Smooth muscle cell (in vitro differentiated cells): ENCODE data around the gene ATP9A. TPM values are rescaled to one million over a fixed set of nuclear protein-coding genes. Genes with fewer than 3 reads are reported as not detected.
"Not testable (repeated sequence)": the region's sequence is repeated elsewhere in the genome, so short reads cannot be mapped to it uniquely, and the experiment has no call there.

Experiments
- DNase-seq: peaks from one replicate; lab custom pipeline; 2025; ENCODE audit not compliant: unreplicated experiment; lab: John Stamatoyannopoulos, UW
- H2AFZ ChIP-seq: fragments of 200-600 bp; sonication (generic); 2 replicates; pipeline ENCODE4 v1.6.0; 2016; ENCODE audit warnings: antibody characterized with exemption, low read depth, mild to moderate bottlenecking
- H3F3A ChIP-seq: fragments of 200-600 bp; sonication (generic); 2 replicates; pipeline ENCODE4 v1.6.0; 2017; ENCODE audit warnings: antibody characterized with exemption, low read depth
- H3K27ac ChIP-seq: fragments of 200-600 bp; sonication (generic); 2 replicates; pipeline ENCODE4 v1.5.1; 2016; ENCODE audit warnings: low read depth, mild to moderate bottlenecking
- H3K27me3 ChIP-seq: fragments of 200-600 bp; sonication (generic); 2 replicates; pipeline ENCODE4 v1.6.1; 2016; ENCODE audit warnings: low read depth, mild to moderate bottlenecking
- H3K36me3 ChIP-seq: fragments of 200-600 bp; sonication (generic); 2 replicates; pipeline ENCODE4 v1.5.1; 2016; ENCODE audit warnings: low read depth
- H3K4me1 ChIP-seq: fragments of 200-600 bp; sonication (generic); 2 replicates; pipeline ENCODE4 v1.5.1; 2016; ENCODE audit warnings: low read depth
- H3K4me2 ChIP-seq: fragments of 200-600 bp; sonication (generic); 2 replicates; pipeline ENCODE4 v1.6.0; 2016; ENCODE audit warnings: mild to moderate bottlenecking
- H3K4me3 ChIP-seq: fragments of 200-600 bp; sonication (generic); 2 replicates; pipeline ENCODE4 v1.5.1; 2016; ENCODE audit warnings: mild to moderate bottlenecking
- H3K79me2 ChIP-seq: fragments of 200-600 bp; sonication (generic); 2 replicates; pipeline ENCODE4 v1.6.0; 2016; ENCODE audit warnings: low read depth, mild to moderate bottlenecking
- H3K9ac ChIP-seq: fragments of 200-600 bp; sonication (generic); 2 replicates; pipeline ENCODE4 v1.6.0; 2016; ENCODE audit warnings: low read depth
- H3K9me3 ChIP-seq: fragments of 200-600 bp; sonication (generic); replicated peaks from 2 replicates; pipeline ENCODE4 v1.5.1; 2016; ENCODE audit warnings: low read depth
- H4K20me1 ChIP-seq: fragments of 200-600 bp; sonication (generic); 2 replicates; pipeline ENCODE4 v1.6.0; 2016; ENCODE audit warnings: low read depth
- CTCF ChIP-seq: fragments of 200-600 bp; sonication (generic); IDR thresholded peaks from 2 replicates; pipeline ENCODE4 v1.5.1; 2017; ENCODE audit warnings: borderline replicate concordance, mild to moderate bottlenecking, antibody characterized with exemption; ENCODE audit not compliant: insufficient read depth, poor library complexity, severe bottlenecking
- WGBS: methylation state at CpG from one replicate; pipeline ENCODE4 v1.1.7; 2016; ENCODE audit warnings: low lambda C conversion rate; 5-methylcytosine and 5-hydroxymethylcytosine counted together
- polyA plus RNA-seq: library from polyadenylated mRNA; unstranded; fragments of >200 nt; fragmentation: Nextera tagmentation; extraction: Ambion mirVana; gene quantifications from 2 replicates; pipeline ENCODE4 v1.2.1, GENCODE V29; 2016
- total RNA-seq: library from RNA; depleted of rRNA; stranded (reverse); fragments of >200 nt; gene quantifications from 2 replicates; pipeline ENCODE4 v1.2.3, GENCODE V29; 2014

Gene ATP9A
- total and polyA plus RNA-seq, 2 experiments from 2014 or later = 3.4 to 8.0 TPM

- peaks cover 6% of the 10 kb centered on the region for H4K20me1 ChIP-seq
- H2AFZ ChIP-seq = no peak overlapping the region
- H3K9ac ChIP-seq = no peak overlapping the region
- DNase-seq = no peak
- no peaks in the 10 kb centered on the region for H3K4me1 ChIP-seq
- TF ChIP-seq CTCF = no peak
- no peak overlapping the region for H3K27ac ChIP-seq
- no peaks in the 10 kb centered on the region for H3K36me3 ChIP-seq
- no peaks in the 10 kb centered on the region for H3K27me3 ChIP-seq
- H3K9me3 ChIP-seq = no peaks in the 10 kb centered on the region
- no peak overlapping the region for H3K4me2 ChIP-seq
- no peak overlapping the region for H3K4me3 ChIP-seq
- WGBS = 98% methylated on average over 5 of the region's 5 CpGs
- no peaks in the 10 kb centered on the region for H3F3A ChIP-seq
- H3K79me2 ChIP-seq = no peaks in the 10 kb centered on the region
Observed at GRCh38 chr20:51727872-51728271, 40.3 kb downstream of the ATP9A start.

GRCh38 chr20:51725584-51726176 is 42.5 kb downstream of the ATP9A start:
- no peak overlapping the region for H2AFZ ChIP-seq
- H4K20me1 ChIP-seq = no peaks in the 10 kb centered on the region
- H3K27ac ChIP-seq = no peak overlapping the region
- no peaks in the 10 kb centered on the region for H3K79me2 ChIP-seq
- no peak for TF ChIP-seq CTCF
- no peaks in the 10 kb centered on the region for H3K4me1 ChIP-seq
- H3K9ac ChIP-seq = no peak overlapping the region
- H3K4me2 ChIP-seq = no peak overlapping the region
- WGBS = 90% methylated on average over 13 of the region's 13 CpGs
- no peaks in the 10 kb centered on the region for H3K9me3 ChIP-seq
- H3K27me3 ChIP-seq = no peaks in the 10 kb centered on the region
- no peak for DNase-seq
- no peaks in the 10 kb centered on the region for H3F3A ChIP-seq
- H3K36me3 ChIP-seq = no peaks in the 10 kb centered on the region
- no peak overlapping the region for H3K4me3 ChIP-seq

GRCh38 chr20:51723026-51723425 is 45.2 kb downstream of the ATP9A start:
- not testable (repeated sequence) for H3K27ac ChIP-seq
- 89% methylated on average over 2 of the region's 2 CpGs for WGBS

GRCh38 chr20:51722246-51722645 is 45.9 kb downstream of the ATP9A start:
- not testable (repeated sequence) for H3K9me3 ChIP-seq, H3K27ac ChIP-seq, H2AFZ ChIP-seq, H3K36me3 ChIP-seq, DNase-seq, H3K27me3 ChIP-seq, H3K9ac ChIP-seq, H3K4me3 ChIP-seq, H3K4me2 ChIP-seq, H3K79me2 ChIP-seq, H3K4me1 ChIP-seq, H4K20me1 ChIP-seq, H3F3A ChIP-seq
- WGBS = 61% methylated on average over 4 of the region's 4 CpGs

More at GRCh38 chr20:51723026-51723425, 45.2 kb downstream of the ATP9A start:
- not testable (repeated sequence) for H3K27me3 ChIP-seq, H3K4me2 ChIP-seq, H2AFZ ChIP-seq, H3K4me3 ChIP-seq, DNase-seq, H3K9me3 ChIP-seq, H3K79me2 ChIP-seq, H3K9ac ChIP-seq, H4K20me1 ChIP-seq, H3K36me3 ChIP-seq, H3K4me1 ChIP-seq, H3F3A ChIP-seq

- Histone ChIP-seq H3K4me3 (no peak overlapping the region), H3K27me3 (no peaks in the 10 kb centered on the region), H3K4me2 (no peak overlapping the region), H4K20me1 (no peaks in the 10 kb centered on the region), H2AFZ (no peak overlapping the region), H3K9ac (no peak overlapping the region), H3K4me1 (peaks cover under 1% of the 10 kb centered on the region), H3K27ac (no peak overlapping the region), H3K79me2 (no peaks in the 10 kb centered on the region), H3K36me3 (no peaks in the 10 kb centered on the region), H3K9me3 (no peaks in the 10 kb centered on the region), H3F3A (peaks cover 3% of the 10 kb centered on the region)
- TF ChIP-seq CTCF = no peak
- 81% methylated on average over 8 of the region's 8 CpGs for WGBS
- DNase-seq = no peak
Observed at GRCh38 chr20:51720854-51721253, 47.3 kb downstream of the ATP9A start.
